DND-41 (cell line): Measurements from ENCODE around the gene ZNF644.

Experiments used
- ATAC-seq: fragments of 200-7000 bp; cut with Tn5 transposase; 3 replicates; pipeline ENCODE4 v1.9.1; 2021; ENCODE audit warnings: low read depth; ENCODE audit not compliant: insufficient read depth
- DNase-seq: peaks from one replicate; pipeline ENCODE4 v3.0.0-alpha.2; 2020
- H2AFZ ChIP-seq: 2 replicates; pipeline ENCODE4 v1.6.0; 2012; ENCODE audit warnings: low read depth, low read length
- H3K27ac ChIP-seq: 2 replicates; pipeline ENCODE4 v1.5.1; 2012; ENCODE audit warnings: low read length, inconsistent platforms
- H3K27me3 ChIP-seq: fragments of 200-600 bp; sonication (generic); 2 replicates; pipeline ENCODE4 v1.6.0; 2012; ENCODE audit warnings: low read length, mild to moderate bottlenecking, inconsistent platforms; ENCODE audit not compliant: insufficient read depth, poor library complexity
- H3K36me3 ChIP-seq: 2 replicates; pipeline ENCODE4 v1.5.1; 2012; ENCODE audit warnings: low read length, inconsistent platforms; ENCODE audit not compliant: insufficient read depth
- H3K4me1 ChIP-seq: 2 replicates; pipeline ENCODE4 v1.5.1; 2012; ENCODE audit warnings: mild to moderate bottlenecking, low read length; ENCODE audit not compliant: insufficient read depth
- H3K4me2 ChIP-seq: 2 replicates; pipeline ENCODE4 v1.6.0; 2012; ENCODE audit warnings: mild to moderate bottlenecking, moderate library complexity, low read length, inconsistent platforms; ENCODE audit not compliant: insufficient read depth
- H3K4me3 ChIP-seq, 2 experiments: fragments of 200-600 bp in 1 of 2; shearing (Covaris generic) in 1 of 2; 2 replicates each; pipeline ENCODE4 v1.5.1; 2012 to 2016; ENCODE audit warnings: inconsistent platforms in 2 of 2, low read length in 2 of 2, mild to moderate bottlenecking in 2 of 2, low read depth in 1 of 2, moderate library complexity in 1 of 2
- H3K79me2 ChIP-seq: 2 replicates; pipeline ENCODE4 v1.6.0; 2012; ENCODE audit warnings: low read length, inconsistent platforms; ENCODE audit not compliant: insufficient read depth
- H3K9ac ChIP-seq: 2 replicates; pipeline ENCODE4 v1.6.0; 2012; ENCODE audit warnings: low read depth, mild to moderate bottlenecking, inconsistent platforms, low read length, moderate library complexity
- H3K9me3 ChIP-seq: 2 replicates; pipeline ENCODE4 v1.5.1; 2012; ENCODE audit warnings: low read length, moderate library complexity, mild to moderate bottlenecking, inconsistent platforms; ENCODE audit not compliant: insufficient read depth, severe bottlenecking
- H4K20me1 ChIP-seq: 2 replicates; pipeline ENCODE4 v1.6.0; 2012; ENCODE audit warnings: low read length; ENCODE audit not compliant: insufficient read depth
- EZH2 ChIP-seq: IDR thresholded peaks from 3 replicates; pipeline ENCODE4 v1.6.1; 2012; ENCODE audit warnings: borderline replicate concordance, low read depth, mild to moderate bottlenecking, moderate library complexity, low read length, inconsistent platforms; ENCODE audit not compliant: severe bottlenecking
- TF ChIP-seq, protein P1 (sequence below): IDR thresholded peaks from 2 replicates; pipeline ENCODE4 v1.5.1; 2012; ENCODE audit warnings: borderline replicate concordance, low read length, moderate library complexity, mild to moderate bottlenecking; ENCODE audit not compliant: poor library complexity, severe bottlenecking; ENCODE audit errors: extremely low read depth

Gene ZNF644

DNA sequence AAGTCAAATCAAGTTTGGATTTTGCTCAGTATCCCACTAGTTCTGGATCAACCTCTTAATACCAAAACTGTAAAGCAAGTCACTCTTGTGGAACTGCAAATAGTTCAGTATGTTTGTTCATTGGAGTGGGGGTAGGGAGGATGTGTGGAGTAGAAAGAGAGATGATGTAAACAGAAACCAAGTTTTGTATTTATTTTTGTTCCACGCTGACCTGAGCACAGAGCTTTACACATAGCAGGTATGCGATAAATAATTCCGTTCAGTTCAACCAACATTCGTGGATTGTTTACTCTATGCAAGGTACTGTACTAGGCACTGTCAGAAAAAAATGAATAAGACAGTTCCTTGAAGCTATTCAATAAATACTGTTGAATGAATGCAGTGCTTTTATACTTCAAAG, 4.5 kb upstream of the ZNF644 start:
- H3K4me3 ChIP-seq: no peak overlapping the region
- no peaks in the 10 kb centered on the region for H3K27me3 ChIP-seq
- peaks cover 14% of the 10 kb centered on the region for H3K4me1 ChIP-seq
- no peaks in the 10 kb centered on the region; the same call in 1 of the 2 replicates for H3K36me3 ChIP-seq
- H3K9me3 ChIP-seq: no peaks in the 10 kb centered on the region
- peaks cover 11% of the 10 kb centered on the region for H3K79me2 ChIP-seq
- no peak overlapping the region for H3K9ac ChIP-seq
- no peak overlapping the region for H2AFZ ChIP-seq
- no peak overlapping the region for H3K4me2 ChIP-seq
- H4K20me1 ChIP-seq: no peaks in the 10 kb centered on the region
- DNase-seq (no peak), ATAC-seq (no peak)
- no peak for TF ChIP-seq EZH2
- TF ChIP-seq, protein P1, sequence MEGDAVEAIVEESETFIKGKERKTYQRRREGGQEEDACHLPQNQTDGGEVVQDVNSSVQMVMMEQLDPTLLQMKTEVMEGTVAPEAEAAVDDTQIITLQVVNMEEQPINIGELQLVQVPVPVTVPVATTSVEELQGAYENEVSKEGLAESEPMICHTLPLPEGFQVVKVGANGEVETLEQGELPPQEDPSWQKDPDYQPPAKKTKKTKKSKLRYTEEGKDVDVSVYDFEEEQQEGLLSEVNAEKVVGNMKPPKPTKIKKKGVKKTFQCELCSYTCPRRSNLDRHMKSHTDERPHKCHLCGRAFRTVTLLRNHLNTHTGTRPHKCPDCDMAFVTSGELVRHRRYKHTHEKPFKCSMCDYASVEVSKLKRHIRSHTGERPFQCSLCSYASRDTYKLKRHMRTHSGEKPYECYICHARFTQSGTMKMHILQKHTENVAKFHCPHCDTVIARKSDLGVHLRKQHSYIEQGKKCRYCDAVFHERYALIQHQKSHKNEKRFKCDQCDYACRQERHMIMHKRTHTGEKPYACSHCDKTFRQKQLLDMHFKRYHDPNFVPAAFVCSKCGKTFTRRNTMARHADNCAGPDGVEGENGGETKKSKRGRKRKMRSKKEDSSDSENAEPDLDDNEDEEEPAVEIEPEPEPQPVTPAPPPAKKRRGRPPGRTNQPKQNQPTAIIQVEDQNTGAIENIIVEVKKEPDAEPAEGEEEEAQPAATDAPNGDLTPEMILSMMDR: no peak
- no peak overlapping the region for H3K27ac ChIP-seq

DNA sequence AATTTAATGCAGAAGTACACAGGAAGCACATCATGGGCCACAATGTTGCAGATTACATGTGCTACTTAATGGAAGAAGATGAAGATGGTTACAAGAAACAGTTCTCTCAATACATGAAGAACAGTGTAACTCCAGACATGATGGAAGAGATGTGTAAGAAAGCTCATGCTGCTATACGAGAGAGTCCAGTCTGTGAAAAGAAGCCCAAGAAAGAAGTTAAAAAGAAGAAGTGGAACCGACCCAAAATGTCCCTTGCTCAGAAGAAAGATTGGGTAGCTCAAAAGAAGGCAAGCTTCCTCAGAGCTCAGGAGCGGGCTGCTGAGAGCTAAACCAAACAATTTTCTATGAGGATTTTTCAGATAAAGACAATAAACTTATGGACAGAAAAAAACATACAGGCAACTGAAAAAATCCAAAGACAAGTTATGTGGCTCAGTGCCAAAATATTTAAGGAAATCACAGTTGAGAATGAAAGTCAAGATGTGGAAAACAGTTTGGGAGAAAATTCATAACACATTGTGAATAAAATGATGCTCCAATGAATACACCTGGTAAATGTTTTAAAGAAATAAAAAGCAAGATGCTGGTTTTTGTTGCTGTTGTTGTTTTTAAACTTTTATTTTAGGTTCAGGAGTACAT, 2.8 kb upstream of the ZNF644 start:
- Histone ChIP-seq H3K27ac (no peak overlapping the region), H3K79me2 (peaks cover 29% of the 10 kb centered on the region), H3K36me3 (peaks cover 15% of the 10 kb centered on the region), H3K4me1 (peaks cover 29% of the 10 kb centered on the region), H4K20me1 (peaks cover 11% of the 10 kb centered on the region; the same call in 1 of the 2 replicates), H3K9ac (no peak overlapping the region), H3K9me3 (no peaks in the 10 kb centered on the region), H3K4me2 (no peak overlapping the region), H3K4me3 (no peak overlapping the region), H3K27me3 (no peaks in the 10 kb centered on the region), H2AFZ (no peak overlapping the region)
- TF ChIP-seq EZH2: no peak
- TF ChIP-seq, protein P1: no peak
- ATAC-seq (no peak), DNase-seq (no peak)

DNA sequence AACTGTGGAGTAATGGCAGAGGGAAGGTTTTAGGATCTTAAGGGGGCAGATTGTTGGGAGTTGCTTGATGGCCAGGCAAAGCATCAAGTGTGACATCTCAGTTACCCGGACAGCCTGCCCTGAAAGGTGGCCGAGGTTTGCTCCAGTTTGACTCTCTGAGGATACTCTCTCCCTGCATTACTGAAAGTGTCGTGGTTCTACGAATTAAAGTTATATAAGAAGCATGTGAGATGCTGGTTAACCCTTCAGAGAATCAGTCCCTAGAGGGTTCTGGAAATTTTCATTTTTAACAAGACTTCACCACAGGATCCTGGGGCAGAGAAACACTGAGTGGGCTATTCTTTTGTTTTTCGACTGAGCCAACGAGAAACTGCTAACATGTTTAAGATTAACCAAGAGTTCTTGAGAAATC, 689 bp upstream of the ZNF644 start:
- ATAC-seq: no peak
- no peaks in the 10 kb centered on the region for H3K27me3 ChIP-seq
- peak overlapping the region; percentile 66 for H3K4me2 ChIP-seq
- H3K27ac ChIP-seq: peak overlapping the region; percentile 98
- no peaks in the 10 kb centered on the region for H3K9me3 ChIP-seq
- H3K79me2 ChIP-seq: peaks cover 49% of the 10 kb centered on the region
- peak overlapping the region; percentile 11 to 93; a peak in 3 of 4 replicates for H3K4me3 ChIP-seq
- H3K9ac ChIP-seq: peak overlapping the region; percentile 94
- TF ChIP-seq, protein P1: no peak
- no peak for TF ChIP-seq EZH2
- peak overlapping the region; percentile 93 for H2AFZ ChIP-seq
- H3K4me1 ChIP-seq: peaks cover 48% of the 10 kb centered on the region
- no peak for DNase-seq
- H3K36me3 ChIP-seq: peaks cover 19% of the 10 kb centered on the region
- H4K20me1 ChIP-seq: peaks cover 26% of the 10 kb centered on the region
